MCF 10A (cell line): Measurements from ENCODE around the gene SZRD1. TPM values are rescaled to one million over a fixed set of nuclear protein-coding genes. Genes with fewer than 3 reads are reported as not detected.

Experiments
- total RNA-seq: library from RNA; stranded (reverse); gene quantifications from 2 replicates; pipeline ENCODE4 v1.2.3, GENCODE V29; 2022

The SZRD1 gene
- total RNA-seq, 1 experiment from 2014 or later = 108 TPM

Other genes starting within 250 kb of the SZRD1 start
- 206 and 248 TPM in 2 replicates for gene EPHA2, start 211.2 kb upstream of the SZRD1 start, total RNA-seq
- gene ARHGEF19, start 154.6 kb upstream of the SZRD1 start, total RNA-seq = 1.7 and 1.9 TPM in 2 replicates
- gene CPLANE2, start 130.1 kb upstream of the SZRD1 start, total RNA-seq = 8.3 and 13.2 TPM in 2 replicates
- gene FBXO42, start 14.8 kb upstream of the SZRD1 start, total RNA-seq = 21.9 and 24.9 TPM in 2 replicates
- not detected in 2 replicates for gene SPATA21, start 70.2 kb downstream of the SZRD1 start, total RNA-seq
- 34.1 and 41.4 TPM in 2 replicates for gene NECAP2, start 73.5 kb downstream of the SZRD1 start, total RNA-seq
- 1,539 and 1,606 TPM in 2 replicates for gene RNU1-1, start 147.0 kb downstream of the SZRD1 start, total RNA-seq
- 28.9 and 31.5 TPM in 2 replicates for gene NBPF1, start 246.3 kb downstream of the SZRD1 start, total RNA-seq